ENCODE measurements around the gene ZRSR2. TPM values are rescaled to one million over a fixed set of nuclear protein-coding genes. Genes with fewer than 3 reads are reported as not detected.

The ZRSR2 gene
- total RNA-seq, 1 experiment from 2014 or later, result 18.1 TPM

DNA sequence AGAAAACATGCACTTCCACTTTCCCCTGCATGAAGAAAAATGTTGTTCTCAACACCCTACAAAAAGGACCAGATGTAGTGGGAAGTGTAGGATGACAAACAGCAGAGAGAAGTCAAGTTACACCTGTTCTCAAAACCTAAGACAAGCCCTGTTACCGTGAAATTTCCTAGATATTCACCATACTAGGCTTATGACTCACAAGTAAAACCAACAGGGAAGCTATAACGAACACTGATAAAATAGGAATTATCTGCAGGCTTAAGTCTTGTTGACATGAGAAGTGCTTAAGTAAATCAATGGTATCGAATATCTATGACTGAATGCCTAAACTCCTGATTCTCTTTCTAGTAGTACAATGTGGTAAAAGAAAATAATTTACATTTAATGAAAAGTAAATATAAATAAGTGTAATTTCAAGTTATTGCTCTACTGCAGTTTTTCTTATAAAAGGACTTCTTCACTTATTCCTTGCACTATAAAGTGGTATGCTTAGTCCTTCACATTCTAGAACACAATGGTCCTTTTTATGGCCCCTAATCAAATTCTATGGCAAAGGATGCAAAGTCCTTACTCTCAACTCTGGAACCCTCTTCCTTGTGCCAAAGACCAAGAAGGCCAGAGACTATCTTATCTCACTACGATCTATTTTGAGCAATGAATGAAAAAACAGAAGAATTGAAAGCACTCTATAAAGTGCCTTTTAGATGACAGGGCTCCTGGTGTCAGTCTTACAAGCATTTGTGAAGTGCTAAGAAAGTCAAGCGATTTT is 44.7 kb downstream of the ZRSR2 start:
- BruUV-seq (replicated peaks), result no TSS peak
- no peak overlapping the region for H3K4me3 ChIP-seq (ENCODE audit: low read depth, low read length, poor library complexity, severe bottlenecking)
- no peaks in the 10 kb centered on the region for H3K9me3 ChIP-seq (ENCODE audit: low read depth, low read length, poor library complexity, severe bottlenecking)
- no peaks in the 10 kb centered on the region for H3K36me3 ChIP-seq (ENCODE audit: insufficient read depth, low read length, poor library complexity, severe bottlenecking)
- DNase-seq (ENCODE audit: low spot score), result no peak
- TF ChIP-seq EZH2 (IDR thresholded peaks at IDR 0.05; ENCODE audit: borderline replicate concordance, low read depth, low read length, poor library complexity, severe bottlenecking), result no peak
- TF ChIP-seq, protein P1, sequence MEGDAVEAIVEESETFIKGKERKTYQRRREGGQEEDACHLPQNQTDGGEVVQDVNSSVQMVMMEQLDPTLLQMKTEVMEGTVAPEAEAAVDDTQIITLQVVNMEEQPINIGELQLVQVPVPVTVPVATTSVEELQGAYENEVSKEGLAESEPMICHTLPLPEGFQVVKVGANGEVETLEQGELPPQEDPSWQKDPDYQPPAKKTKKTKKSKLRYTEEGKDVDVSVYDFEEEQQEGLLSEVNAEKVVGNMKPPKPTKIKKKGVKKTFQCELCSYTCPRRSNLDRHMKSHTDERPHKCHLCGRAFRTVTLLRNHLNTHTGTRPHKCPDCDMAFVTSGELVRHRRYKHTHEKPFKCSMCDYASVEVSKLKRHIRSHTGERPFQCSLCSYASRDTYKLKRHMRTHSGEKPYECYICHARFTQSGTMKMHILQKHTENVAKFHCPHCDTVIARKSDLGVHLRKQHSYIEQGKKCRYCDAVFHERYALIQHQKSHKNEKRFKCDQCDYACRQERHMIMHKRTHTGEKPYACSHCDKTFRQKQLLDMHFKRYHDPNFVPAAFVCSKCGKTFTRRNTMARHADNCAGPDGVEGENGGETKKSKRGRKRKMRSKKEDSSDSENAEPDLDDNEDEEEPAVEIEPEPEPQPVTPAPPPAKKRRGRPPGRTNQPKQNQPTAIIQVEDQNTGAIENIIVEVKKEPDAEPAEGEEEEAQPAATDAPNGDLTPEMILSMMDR (conservative IDR thresholded peaks at IDR 0.05; ENCODE audit: low read depth, low read length), result no peak
- no peak overlapping the region for H3K27ac ChIP-seq (ENCODE audit: low read depth, low read length, poor library complexity, severe bottlenecking)
- intact Hi-C loops (cut with micrococcal nuclease; ENCODE audit: unreplicated experiment), result no loop called here
- ChIA-PET CTCF (no interaction called here), POLR2A (ENCODE audit: low non-redundant PET) (no interaction called here)
- H3K4me1 ChIP-seq (ENCODE audit: insufficient read depth, low read length, poor library complexity, severe bottlenecking), result peaks cover 4% of the 10 kb centered on the region
- H3K27me3 ChIP-seq (replicated peaks; ENCODE audit: insufficient read depth, low read depth, low read length, poor library complexity), result no peaks in the 10 kb centered on the region

DNA sequence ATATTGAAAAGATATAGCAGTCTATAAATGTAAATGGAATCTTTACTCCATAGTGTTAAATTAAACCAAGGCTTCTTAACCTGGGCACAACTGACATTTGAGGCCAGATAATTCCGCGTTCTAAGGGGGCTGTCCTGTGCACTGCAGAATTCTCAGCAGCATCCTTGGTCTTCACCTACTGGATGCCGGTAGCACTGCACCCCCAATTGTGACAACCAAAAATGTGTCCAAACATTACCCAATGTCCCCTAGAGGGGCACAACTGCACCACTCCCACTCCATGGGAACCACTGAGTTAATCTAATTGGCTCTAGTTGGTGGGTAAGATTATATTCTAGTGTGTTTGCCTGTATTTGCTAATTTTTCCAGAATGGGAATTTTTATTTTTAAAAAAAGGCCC is 47.7 kb downstream of the ZRSR2 start:
- peak; percentile 58 for DNase-seq (ENCODE audit: low spot score)
- BruUV-seq (replicated peaks), result no TSS peak
- ChIA-PET CTCF (no interaction called here), POLR2A (ENCODE audit: low non-redundant PET) (no interaction called here)
- no peak for TF ChIP-seq EZH2 (IDR thresholded peaks at IDR 0.05; ENCODE audit: borderline replicate concordance, low read depth, low read length, poor library complexity, severe bottlenecking)
- TF ChIP-seq, protein P1 (conservative IDR thresholded peaks at IDR 0.05; ENCODE audit: low read depth, low read length), result peak; percentile 44
- H3K4me3 ChIP-seq (ENCODE audit: low read depth, low read length, poor library complexity, severe bottlenecking), result no peak overlapping the region
- no peak overlapping the region for H3K27ac ChIP-seq (ENCODE audit: low read depth, low read length, poor library complexity, severe bottlenecking)
- no peaks in the 10 kb centered on the region for H3K4me1 ChIP-seq (ENCODE audit: insufficient read depth, low read length, poor library complexity, severe bottlenecking)
- intact Hi-C loops (cut with micrococcal nuclease; ENCODE audit: unreplicated experiment), result no loop called here
- no peaks in the 10 kb centered on the region for H3K27me3 ChIP-seq (replicated peaks; ENCODE audit: insufficient read depth, low read depth, low read length, poor library complexity)
- H3K36me3 ChIP-seq (ENCODE audit: insufficient read depth, low read length, poor library complexity, severe bottlenecking), result no peaks in the 10 kb centered on the region
- no peaks in the 10 kb centered on the region for H3K9me3 ChIP-seq (ENCODE audit: low read depth, low read length, poor library complexity, severe bottlenecking)

- Histone ChIP-seq H3K27ac (ENCODE audit: low read depth, low read length, poor library complexity, severe bottlenecking) (no peak overlapping the region), H3K27me3 (replicated peaks; ENCODE audit: insufficient read depth, low read depth, low read length, poor library complexity) (no peaks in the 10 kb centered on the region), H3K9me3 (ENCODE audit: low read depth, low read length, poor library complexity, severe bottlenecking) (no peaks in the 10 kb centered on the region), H3K4me1 (ENCODE audit: insufficient read depth, low read length, poor library complexity, severe bottlenecking) (no peaks in the 10 kb centered on the region), H3K4me3 (ENCODE audit: low read depth, low read length, poor library complexity, severe bottlenecking) (no peak overlapping the region), H3K36me3 (ENCODE audit: insufficient read depth, low read length, poor library complexity, severe bottlenecking) (peaks cover 9% of the 10 kb centered on the region)
- ChIA-PET POLR2A (ENCODE audit: low non-redundant PET) (no interaction called here), CTCF (no interaction called here)
- no peak for TF ChIP-seq EZH2 (IDR thresholded peaks at IDR 0.05; ENCODE audit: borderline replicate concordance, low read depth, low read length, poor library complexity, severe bottlenecking)
- TF ChIP-seq, protein P1 (conservative IDR thresholded peaks at IDR 0.05; ENCODE audit: low read depth, low read length), result no peak
- intact Hi-C loops (cut with micrococcal nuclease; ENCODE audit: unreplicated experiment), result no loop called here
- no TSS peak for BruUV-seq (replicated peaks)
- no peak for DNase-seq (ENCODE audit: low spot score)
Measured at GRCh38 chrX:15841853-15842516, 51.7 kb downstream of the ZRSR2 start.

All from A673 (cell line).